H1 (cell line): Measurements from ENCODE around the gene BNC2. TPM values are rescaled to one million over a fixed set of nuclear protein-coding genes. Genes with fewer than 3 reads are reported as not detected.

Source experiments
- CTCF ChIA-PET: fragments of 300-600 bp; sonication (Branson Sonifier 250); formaldehyde crosslinking; loops from one replicate; lab custom pipeline; 2021; ENCODE audit not compliant: partially characterized antibody; lab: Charles Lee
- POLR2A ChIA-PET: fragments of 300-600 bp; sonication (Branson Sonifier 250); formaldehyde crosslinking; loops from one replicate; lab custom pipeline; 2021; ENCODE audit warnings: inconsistent platforms; ENCODE audit not compliant: partially characterized antibody; lab: Charles Lee
- DNase-seq, 2 experiments: peaks; one replicate each; pipeline versions ENCODE4 v3.0.0 to v3.0.0-alpha.2; 2010 to 2022; ENCODE audit warnings: low spot score in 2 of 2, low read depth in 1 of 2, mixed read lengths in 1 of 2
- FAIRE-seq: peaks from 2 replicates; lab custom pipeline; 2011; peaks lifted over from hg19 to GRCh38; lab: Jason Lieb, UNC
- H2AFZ ChIP-seq: 2 replicates; pipeline ENCODE4 v1.8.1; 2012; ENCODE audit warnings: low read length, inconsistent platforms
- H2AK5ac ChIP-seq: 2 replicates; pipeline ENCODE4 v1.6.1; 2013; ENCODE audit warnings: low read depth, low read length
- H2BK120ac ChIP-seq: replicated peaks from 2 replicates; pipeline ENCODE3; 2013; ENCODE audit warnings: low read depth, low read length, inconsistent platforms
- H2BK12ac ChIP-seq: 2 replicates; pipeline ENCODE4 v1.6.1; 2013; ENCODE audit warnings: low read depth, low read length
- H2BK15ac ChIP-seq: 2 replicates; pipeline ENCODE4 v1.6.1; 2013; ENCODE audit warnings: low read length
- H2BK20ac ChIP-seq: 2 replicates; pipeline ENCODE4 v1.6.1; 2013; ENCODE audit warnings: low read length
- H2BK5ac ChIP-seq: 2 replicates; pipeline ENCODE4 v1.6.1; 2013; ENCODE audit warnings: low read depth, low read length
- H3K14ac ChIP-seq: 2 replicates; pipeline ENCODE4 v1.6.1; 2013; ENCODE audit warnings: inconsistent platforms; ENCODE audit not compliant: insufficient read length
- H3K18ac ChIP-seq: 2 replicates; pipeline ENCODE4 v1.6.1; 2013; ENCODE audit warnings: low read length; ENCODE audit errors: extremely low read depth
- H3K23ac ChIP-seq: 2 replicates; pipeline ENCODE4 v1.6.1; 2013; ENCODE audit warnings: inconsistent platforms; ENCODE audit not compliant: insufficient read length
- H3K23me2 ChIP-seq: 2 replicates; pipeline ENCODE4 v1.6.1; 2013; ENCODE audit warnings: low read depth, low read length
- H3K27ac ChIP-seq: 2 replicates; pipeline ENCODE4 v1.6.1; 2011; ENCODE audit warnings: low read depth, low read length, inconsistent platforms
- H3K27me3 ChIP-seq, 4 experiments: replicated peaks in 1 of 4; 1 replicate in 1 of 4; 2 replicates in 3 of 4; pipeline versions ENCODE4 v1.6.1 to v1.8.1; 2011 to 2013; ENCODE audit warnings: low read length in 3 of 4, mild to moderate bottlenecking in 3 of 4, inconsistent platforms in 2 of 4, mixed read lengths in 2 of 4, moderate library complexity in 1 of 4; ENCODE audit not compliant: control insufficient read depth in 3 of 4, insufficient read depth in 3 of 4; ENCODE audit errors: extremely low read depth in 1 of 4
- H3K36me3 ChIP-seq, 4 experiments: 2 replicates each; pipeline versions ENCODE4 v1.6.1 to v1.8.1; 2011 to 2013; ENCODE audit warnings: mild to moderate bottlenecking in 4 of 4, low read length in 3 of 4, moderate library complexity in 2 of 4, control low read depth in 1 of 4, inconsistent platforms in 1 of 4; ENCODE audit not compliant: insufficient read depth in 4 of 4, control insufficient read depth in 2 of 4
- H3K4ac ChIP-seq: replicated peaks from 2 replicates; pipeline ENCODE3; 2013; ENCODE audit warnings: low read length, low read depth, mixed read lengths, inconsistent platforms; ENCODE audit not compliant: insufficient read length
- H3K4me1 ChIP-seq, 4 experiments: replicated peaks in 1 of 4; 1 replicate in 1 of 4; 2 replicates in 3 of 4; pipeline versions ENCODE4 v1.6.1 to v1.8.1; 2011 to 2013; ENCODE audit warnings: low read length in 3 of 4, inconsistent platforms in 2 of 4, mixed read lengths in 1 of 4; ENCODE audit not compliant: insufficient read depth in 4 of 4, control insufficient read depth in 3 of 4
- H3K4me2 ChIP-seq, 2 experiments: 2 replicates each; pipeline versions ENCODE4 v1.6.1 to v1.8.1; 2011 to 2013; ENCODE audit warnings: low read depth in 2 of 2, low read length in 2 of 2, control low read depth in 1 of 2, inconsistent platforms in 1 of 2, mild to moderate bottlenecking in 1 of 2; ENCODE audit not compliant: insufficient read depth in 1 of 2
- H3K4me3 ChIP-seq, 4 experiments: fragments of 200-600, 300-600 bp in 1 of 4; sonication (generic), shearing (Covaris generic), sonication (Bioruptor Twin) in 1 of 4; 2 replicates each; pipeline versions ENCODE4 v1.5.1 to v1.8.1; 2011 to 2016; ENCODE audit warnings: low read length in 4 of 4, low read depth in 3 of 4, control low read depth in 2 of 4, inconsistent platforms in 2 of 4, mild to moderate bottlenecking in 2 of 4, mixed read lengths in 1 of 4, moderate library complexity in 1 of 4; ENCODE audit not compliant: insufficient read depth in 2 of 4; ENCODE audit errors: extremely low read depth in 1 of 4
- H3K56ac ChIP-seq: replicated peaks from 2 replicates; pipeline ENCODE3; 2013; ENCODE audit warnings: low read depth, mild to moderate bottlenecking, mixed read lengths, low read length, inconsistent platforms; ENCODE audit not compliant: insufficient read length
- H3K79me1 ChIP-seq: 2 replicates; pipeline ENCODE4 v1.6.1; 2013; ENCODE audit warnings: low read depth, low read length, control low read depth
- H3K79me2 ChIP-seq, 2 experiments: 2 replicates each; pipeline versions ENCODE4 v1.6.1 to v1.8.1; 2012 to 2013; ENCODE audit warnings: low read length in 2 of 2, mild to moderate bottlenecking in 2 of 2, inconsistent platforms in 1 of 2; ENCODE audit not compliant: insufficient read depth in 2 of 2, control insufficient read depth in 1 of 2
- H3K9ac ChIP-seq, 4 experiments: replicated peaks in 1 of 4; 1 replicate in 1 of 4; 2 replicates in 3 of 4; pipeline versions ENCODE4 v1.6.1 to v1.8.1; 2011 to 2013; ENCODE audit warnings: low read depth in 3 of 4, low read length in 3 of 4, control low read depth in 2 of 4, mild to moderate bottlenecking in 2 of 4, moderate library complexity in 2 of 4, inconsistent platforms in 1 of 4; ENCODE audit errors: extremely low read depth in 1 of 4
- H3K9me3 ChIP-seq, 2 experiments: 2 replicates each; pipeline versions ENCODE4 v1.6.1 to v1.8.1; 2012 to 2013; ENCODE audit warnings: mild to moderate bottlenecking in 2 of 2, moderate library complexity in 2 of 2, control low read depth in 1 of 2, inconsistent platforms in 1 of 2, low read depth in 1 of 2, low read length in 1 of 2, mixed read lengths in 1 of 2; ENCODE audit not compliant: insufficient read depth in 2 of 2
- H4K20me1 ChIP-seq, 2 experiments: replicated peaks in 1 of 2; 2 replicates each; pipeline versions ENCODE3 to v1.8.1; 2011 to 2013; ENCODE audit warnings: inconsistent platforms in 2 of 2, low read length in 2 of 2, mild to moderate bottlenecking in 1 of 2; ENCODE audit not compliant: insufficient read depth in 2 of 2, control insufficient read depth in 1 of 2
- H4K5ac ChIP-seq: 2 replicates; pipeline ENCODE4 v1.6.1; 2013; ENCODE audit warnings: low read length, low read depth, mixed read lengths, inconsistent platforms; ENCODE audit not compliant: insufficient read length
- H4K8ac ChIP-seq: 2 replicates; pipeline ENCODE4 v1.8.0; 2013; ENCODE audit warnings: mild to moderate bottlenecking, moderate library complexity, low read length, inconsistent platforms; ENCODE audit not compliant: insufficient read depth; ENCODE audit errors: extremely low read depth
- H4K91ac ChIP-seq: replicated peaks from 2 replicates; pipeline ENCODE3; 2013; ENCODE audit warnings: low read length, mixed read lengths, inconsistent platforms; ENCODE audit not compliant: insufficient read length
- ATF3 ChIP-seq: IDR thresholded peaks from 2 replicates; pipeline ENCODE4 v1.6.1; 2011; ENCODE audit warnings: low read depth, mild to moderate bottlenecking, low read length; ENCODE audit not compliant: insufficient read depth
- EGR1 ChIP-seq: IDR thresholded peaks from 2 replicates; pipeline ENCODE4 v1.6.1; 2011; ENCODE audit warnings: low read depth, low read length, borderline replicate concordance
- JUN ChIP-seq: IDR thresholded peaks from 2 replicates; pipeline ENCODE4 v1.6.1; 2011; ENCODE audit warnings: low read depth, mild to moderate bottlenecking, improper control_type of control experiment, low read length
- KDM1A ChIP-seq: fragments of 200-600, 300-600 bp; sonication (generic); IDR thresholded peaks from 2 replicates; pipeline ENCODE4 v1.7.1; 2016; ENCODE audit warnings: mild to moderate bottlenecking, low read length, borderline replicate concordance
- KDM5A ChIP-seq: fragments of 200-600 bp; IDR thresholded peaks from 2 replicates; pipeline ENCODE4 v1.7.1; 2012; ENCODE audit warnings: mild to moderate bottlenecking, low read length, inconsistent platforms, mixed read lengths
- RXRA ChIP-seq: IDR thresholded peaks from 2 replicates; pipeline ENCODE4 v1.6.1; 2011; ENCODE audit warnings: low read depth, mild to moderate bottlenecking, low read length, moderate library complexity; ENCODE audit not compliant: insufficient read depth
- SUZ12 ChIP-seq: fragments of 200-600 bp; sonication (generic); IDR thresholded peaks from 2 replicates; pipeline ENCODE4 v1.6.1; 2012; ENCODE audit warnings: mild to moderate bottlenecking, inconsistent platforms, low read length, moderate library complexity, mixed read lengths
- WGBS, 2 experiments: shearing (Covaris generic) in 1 of 2; methylation state at CpG; one replicate each; pipeline versions ENCODE4 v1.1.6 to v1.1.7; 2013 to 2015; ENCODE audit warnings: low lambda C conversion rate in 2 of 2, mixed read lengths in 2 of 2, inconsistent platforms in 1 of 2, low coverage in 1 of 2, missing lambda C conversion rate in 1 of 2; ENCODE audit not compliant: insufficient replicate concordance in 2 of 2, insufficient coverage in 1 of 2, insufficient read length in 1 of 2; ENCODE audit errors: extremely low coverage in 1 of 2, missing lambda C conversion rate in 1 of 2; 5-methylcytosine and 5-hydroxymethylcytosine counted together
- polyA plus RNA-seq, 7 experiments: library from polyadenylated mRNA; depleted of rRNA in 3 of 7; stranded (reverse) in 5 of 7; unstranded in 2 of 7; fragments of >200 nt in 5 of 7; fragments of 200-250 nt in 2 of 7; gene quantifications; 1 replicate in 5 of 7; 2 replicates in 1 of 7; 4 replicates in 1 of 7; pipeline versions ENCODE4 v1.2.1 to v1.2.3, GENCODE V29; 2011 to 2013; ENCODE audit warnings: missing spikeins in 2 of 7, mixed read lengths in 2 of 7
- total RNA-seq: library from RNA; stranded (reverse); fragmentation: NEBNext Ultra II Directional; extraction: Animal tissue kit (Norgen Biotek cat#: 25700); gene quantifications from 2 replicates; pipeline ENCODE4 v1.2.1, GENCODE V29; 2021

The BNC2 gene
- total and polyA plus RNA-seq, 2 of the 8 experiments (the other 6 are each of a cell fraction or from before 2014, with no cell fraction given): 16.0 to 26.8 TPM

GRCh38 chr9:16744394-16744793 lies 126.1 kb downstream of the BNC2 start:
- Histone ChIP-seq H3K9ac (no peak overlapping the region), H3K4ac (no peak overlapping the region), H3K79me1 (no peaks in the 10 kb centered on the region; the same call in 1 of the 2 replicates), H2BK5ac (no peak overlapping the region), H3K4me1 (peaks cover 0 to 4% (median 1%) of the 10 kb centered on the region in 4 experiments; a peak in 3 of 7 replicates), H4K8ac (no peak overlapping the region), H4K5ac (no peak overlapping the region), H3K4me2 (no peak overlapping the region), H2BK120ac (no peak overlapping the region), H3K79me2 (peaks cover 0 to 28% of the 10 kb centered on the region in 2 experiments; a peak in 2 of 4 replicates), H3K9me3 (no peaks in the 10 kb centered on the region), H3K56ac (no peak overlapping the region), H2AK5ac (no peak overlapping the region), H3K18ac (no peak overlapping the region), H2AFZ (no peak overlapping the region), H4K20me1 (no peaks in the 10 kb centered on the region), H3K36me3 (no peaks in the 10 kb centered on the region; a peak in 1 of 8 replicates), H3K23me2 (no peaks in the 10 kb centered on the region), H2BK15ac (no peak overlapping the region), H3K27me3 (no peaks in the 10 kb centered on the region), H3K4me3 (no peak overlapping the region), H2BK20ac (no peak overlapping the region), H3K23ac (no peak overlapping the region), H3K14ac (no peak overlapping the region), H4K91ac (no peak overlapping the region), H3K27ac (no peak overlapping the region), H2BK12ac (no peak overlapping the region)
- WGBS, 2 experiments: 46% methylated on average over 2 of the region's 2 CpGs; no CpG with 5 or more reads in 1 of the 2 experiments
- ChIA-PET CTCF (no interaction called here), POLR2A (interaction anchor here (0.8 kb wide), 1 partner anchor 42 kb away, joined by 4 read pairs; no protein-coding TSS in a partner anchor)
- FAIRE-seq (no peak), DNase-seq (no peak)
- TF ChIP-seq RXRA: no peak
- no peak for TF ChIP-seq JUN
- no peak for TF ChIP-seq KDM1A
- no peak for TF ChIP-seq KDM5A
- no peak for TF ChIP-seq EGR1
- no peak for TF ChIP-seq SUZ12
- no peak for TF ChIP-seq ATF3
